HG03175 (cell line): ENCODE measurements around the gene FOXR1.
A peak's percentile ranks its signal among the peaks of the same experiment; 100 is the strongest.
"Not testable (repeated sequence)": the region's sequence is repeated elsewhere in the genome, so short reads cannot be mapped to it uniquely, and the experiment has no call there.

Experiments used
- ATAC-seq: cut with Tn5 transposase; IDR thresholded peaks from one replicate; pipeline ENCODE4 v1.9.1; 2021; ENCODE audit warnings: mild to moderate bottlenecking, moderate library complexity; ENCODE audit not compliant: unreplicated experiment

The FOXR1 gene

DNA sequence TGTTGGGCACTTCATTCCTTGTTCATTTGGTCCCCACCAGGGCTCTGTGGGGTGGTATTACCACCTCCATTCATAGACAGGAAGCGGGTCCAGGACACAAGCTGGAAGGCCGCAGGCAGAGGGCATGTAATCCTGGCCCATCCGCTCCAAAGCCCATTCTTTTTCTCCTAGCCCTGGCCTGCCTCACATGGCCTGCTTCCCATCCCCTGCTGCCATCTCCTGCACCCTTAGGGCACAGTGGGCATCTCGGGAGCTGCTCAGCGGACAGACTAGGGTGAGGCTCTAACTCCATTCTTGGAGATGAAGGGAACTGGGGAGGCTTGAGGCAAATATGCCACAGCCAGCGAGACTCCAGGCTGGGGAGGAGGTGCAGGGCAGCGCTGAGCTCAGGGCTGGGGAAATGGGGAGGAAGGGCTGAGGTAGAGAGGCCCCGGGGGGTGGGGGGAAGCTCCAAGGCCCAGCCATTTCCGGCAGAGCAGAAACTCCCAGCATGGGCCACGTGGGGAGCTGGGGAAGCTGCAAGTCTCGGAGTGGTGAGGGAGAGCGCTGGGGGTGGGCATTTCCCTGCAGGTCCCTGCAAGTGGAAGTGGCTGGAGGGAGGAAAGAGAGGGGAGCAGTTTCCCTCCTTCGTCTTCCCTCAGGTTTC is 31.5 kb upstream of the FOXR1 start:
- no peak for ATAC-seq

DNA sequence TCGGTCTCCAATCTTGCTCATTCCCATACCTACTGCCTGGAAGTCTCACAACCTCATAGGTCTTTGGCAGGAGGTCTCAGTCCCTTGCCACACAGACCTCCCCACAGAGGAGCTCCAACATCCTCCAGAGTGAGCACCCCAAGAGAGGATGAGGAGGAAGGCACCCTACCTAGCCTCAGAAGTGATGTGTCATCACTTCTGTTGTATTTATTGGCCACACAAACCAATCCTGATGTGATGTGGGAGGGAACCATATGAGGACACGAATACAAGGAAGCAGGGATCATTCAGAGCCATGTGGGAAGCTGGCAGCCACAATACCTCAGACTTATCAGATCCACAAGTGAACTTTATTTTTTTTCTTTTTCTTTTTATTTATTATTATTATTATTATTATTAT is 24.5 kb upstream of the FOXR1 start:
- no peak for ATAC-seq

DNA sequence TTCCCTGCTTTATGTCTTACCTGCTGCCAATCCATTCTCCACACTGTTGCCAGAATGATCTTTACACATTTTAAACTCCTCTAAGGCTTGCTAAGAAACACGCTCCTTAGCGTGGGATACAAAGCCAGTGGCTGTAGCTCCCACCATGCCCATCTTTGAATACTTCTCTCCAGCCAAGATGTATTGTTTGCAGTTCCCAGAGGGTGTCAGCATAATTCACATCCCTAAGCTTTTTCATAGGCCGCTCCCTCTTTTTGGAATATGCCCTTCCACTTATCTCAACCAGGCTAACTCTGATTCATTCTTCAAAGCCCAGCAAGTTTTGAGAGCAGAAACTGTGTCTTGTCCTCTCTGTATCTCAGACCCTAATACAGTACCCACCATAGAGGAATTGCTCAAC is 23.6 kb upstream of the FOXR1 start:
- no peak for ATAC-seq

DNA sequence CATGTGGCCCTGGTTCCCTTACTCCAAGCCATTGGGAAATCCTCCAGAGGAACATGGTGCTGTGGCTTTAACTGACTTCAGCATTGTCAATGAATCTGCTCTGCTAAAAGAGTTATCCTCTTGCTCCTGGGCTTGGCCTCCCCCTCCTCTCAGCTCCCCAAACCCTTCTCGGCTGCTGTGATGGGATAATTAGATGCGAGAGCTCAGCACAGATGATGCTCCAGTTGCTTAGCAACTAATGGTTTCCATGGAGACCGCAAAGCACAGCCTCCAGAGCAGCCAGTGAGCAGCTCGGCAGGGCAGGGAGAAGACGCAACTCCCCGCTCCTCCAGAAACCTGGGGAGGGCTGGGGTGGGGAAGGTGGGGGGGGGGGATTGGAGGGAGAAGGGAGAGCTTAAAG is 18.3 kb upstream of the FOXR1 start:
- ATAC-seq, result no peak

DNA sequence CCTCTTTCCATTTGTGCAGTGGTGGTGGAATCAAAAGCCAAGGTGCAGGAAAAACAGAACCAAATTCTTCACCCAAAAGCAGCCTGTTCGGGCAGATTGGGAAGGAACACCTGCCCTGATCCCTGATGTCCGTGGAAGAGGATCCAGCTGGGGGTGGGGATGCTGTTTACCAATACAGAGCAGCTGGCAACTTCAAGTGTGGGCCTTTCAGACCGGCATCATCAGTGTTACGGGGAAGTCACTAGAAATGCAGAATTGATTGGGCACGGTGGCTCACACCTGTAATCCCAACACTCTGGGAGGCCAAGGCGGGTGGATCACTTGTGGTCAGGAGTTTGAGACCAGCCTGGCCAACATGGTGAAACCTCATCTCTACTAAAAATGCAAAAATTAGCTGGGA is 17.6 kb upstream of the FOXR1 start:
- not testable (repeated sequence) for ATAC-seq

DNA sequence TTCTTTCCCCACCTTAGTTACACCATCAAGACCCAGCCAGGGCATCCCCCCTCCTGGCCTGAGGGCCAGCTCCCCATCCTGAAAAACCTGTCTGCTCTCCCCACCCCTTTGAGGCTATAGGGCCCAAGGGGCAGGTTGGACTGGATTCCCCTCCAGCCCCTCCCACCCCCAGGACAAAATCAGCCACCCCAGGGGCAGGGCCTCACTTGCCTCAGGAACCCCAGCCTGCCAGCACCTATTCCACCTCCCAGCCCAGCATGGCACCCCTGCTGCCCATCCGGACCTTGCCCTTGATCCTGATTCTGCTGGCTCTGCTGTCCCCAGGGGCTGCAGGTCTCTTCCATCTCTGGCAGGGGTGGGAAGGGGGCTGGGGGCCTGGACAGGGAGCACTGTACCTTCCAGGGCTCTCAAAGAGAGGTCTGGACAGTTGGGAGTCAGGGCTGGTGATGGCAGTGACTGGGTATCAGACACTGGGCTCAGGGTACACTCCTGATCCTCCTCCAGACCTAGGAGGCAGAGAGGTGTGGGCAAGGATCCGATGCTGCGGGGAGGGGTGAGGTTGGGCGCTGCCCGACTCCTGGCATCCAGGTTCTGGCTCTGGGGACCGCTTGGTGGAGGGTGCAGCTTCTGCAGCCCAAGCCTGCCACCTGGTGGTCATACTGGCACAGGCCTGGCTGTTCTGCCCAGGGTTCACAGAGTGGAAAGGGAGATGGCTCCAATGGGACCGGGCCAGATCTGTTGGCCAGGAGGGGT is 15.3 kb upstream of the FOXR1 start, which contains the start of gene UPK2:
Gene UPK2, plus strand, starts transcription at position 205 of the 753 bp plus-strand sequence. Its CDS starts 53 bp downstream, at position 258.
- peak; percentile 76 for ATAC-seq

DNA sequence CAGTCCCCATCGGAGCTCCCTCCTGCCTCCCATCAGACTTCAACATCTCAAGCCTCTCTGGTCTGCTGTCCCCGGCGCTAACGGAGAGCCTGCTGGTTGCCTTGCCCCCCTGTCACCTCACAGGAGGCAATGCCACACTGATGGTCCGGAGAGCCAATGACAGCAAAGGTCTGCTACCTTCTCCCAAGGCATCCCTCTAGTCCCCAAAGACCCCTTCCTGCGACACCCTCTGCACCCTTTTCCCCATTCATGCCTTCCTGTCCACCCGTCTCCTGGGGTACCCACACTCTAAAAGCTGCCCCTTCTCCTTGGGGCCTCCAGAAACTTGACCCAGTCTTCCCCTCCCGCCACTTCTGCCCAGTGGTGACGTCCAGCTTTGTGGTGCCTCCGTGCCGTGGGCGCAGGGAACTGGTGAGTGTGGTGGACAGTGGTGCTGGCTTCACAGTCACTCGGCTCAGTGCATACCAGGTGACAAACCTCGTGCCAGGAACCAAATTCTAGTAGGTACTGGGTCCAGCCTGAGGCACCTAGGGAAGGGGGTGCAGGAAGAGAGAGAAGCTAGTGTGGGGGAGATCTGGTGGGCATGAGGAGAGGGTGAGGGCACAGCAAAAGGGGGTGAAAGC is 14.6 kb upstream of the FOXR1 start:
- no peak for ATAC-seq

DNA sequence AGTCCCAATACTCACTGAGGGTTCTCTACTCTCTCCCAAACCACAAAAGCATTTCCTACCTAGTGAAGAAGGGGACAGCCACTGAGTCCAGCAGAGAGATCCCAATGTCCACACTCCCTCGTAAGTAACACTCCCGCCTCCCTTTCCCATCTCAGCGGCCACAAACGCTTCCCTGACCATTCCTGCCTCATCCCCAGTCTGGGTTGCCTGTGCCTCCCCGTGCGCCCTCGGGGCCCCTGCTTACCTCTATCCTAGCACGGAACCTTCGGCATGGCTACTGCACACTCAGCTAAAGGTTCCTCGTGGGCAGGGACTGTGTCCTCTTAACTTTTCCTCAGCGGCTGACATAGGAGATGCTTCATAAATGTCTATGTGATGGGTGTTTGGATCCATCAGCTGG is 14.0 kb upstream of the FOXR1 start:
- ATAC-seq, result no peak

DNA sequence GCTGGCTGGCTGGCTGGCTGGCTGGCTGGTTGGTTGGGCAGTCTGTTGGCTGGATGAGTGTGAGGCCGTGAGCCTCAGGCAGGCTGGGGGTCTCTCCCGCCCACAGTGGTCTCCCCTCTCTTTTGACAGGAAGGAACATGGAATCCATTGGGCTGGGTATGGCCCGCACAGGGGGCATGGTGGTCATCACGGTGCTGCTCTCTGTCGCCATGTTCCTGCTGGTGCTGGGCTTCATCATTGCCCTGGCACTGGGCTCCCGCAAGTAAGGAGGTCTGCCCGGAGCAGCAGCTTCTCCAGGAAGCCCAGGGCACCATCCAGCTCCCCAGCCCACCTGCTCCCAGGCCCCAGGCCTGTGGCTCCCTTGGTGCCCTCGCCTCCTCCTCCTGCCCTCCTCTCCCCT is 13.6 kb upstream of the FOXR1 start:
- no peak for ATAC-seq

DNA sequence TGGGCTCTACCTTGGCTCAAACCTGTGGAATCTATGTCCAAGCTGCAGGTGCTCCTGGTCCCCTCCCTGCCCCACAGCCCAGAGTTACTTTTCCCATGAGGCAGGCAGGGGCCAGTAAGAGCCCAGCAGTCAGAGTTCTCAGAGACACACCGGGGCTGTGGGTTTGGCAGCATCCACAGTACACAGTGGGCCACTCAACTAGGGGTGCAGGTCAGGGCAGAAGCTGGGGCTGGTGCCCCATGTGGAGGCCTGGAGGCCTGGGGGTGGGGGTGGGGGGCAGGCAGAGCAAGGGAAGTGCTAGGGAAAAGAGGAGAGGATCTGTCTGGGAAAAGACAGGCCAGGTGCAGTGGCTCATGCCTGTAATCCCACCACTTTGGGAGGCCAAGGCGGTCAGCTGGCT is 13.0 kb upstream of the FOXR1 start:
- no peak for ATAC-seq

DNA sequence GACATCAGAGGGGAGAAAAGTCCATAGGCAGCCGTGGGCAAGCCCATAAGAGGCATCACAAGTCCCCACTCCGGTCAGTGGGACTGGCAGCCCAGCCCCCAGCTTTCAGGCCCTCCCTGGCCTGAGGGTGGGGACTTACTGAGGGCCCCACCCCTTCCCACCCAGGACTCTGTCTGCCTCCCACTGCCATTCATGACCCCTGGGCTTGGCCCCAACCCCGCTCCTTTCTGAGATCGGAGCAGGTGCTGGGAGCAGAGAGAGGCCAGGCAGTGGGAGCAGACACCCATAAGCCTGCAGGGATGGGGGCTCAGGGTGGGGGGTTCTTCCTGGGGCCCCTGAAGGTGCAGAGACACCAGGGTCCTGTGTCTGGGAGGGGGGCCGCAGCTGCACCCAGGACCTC is 10.4 kb upstream of the FOXR1 start:
- no peak for ATAC-seq

DNA sequence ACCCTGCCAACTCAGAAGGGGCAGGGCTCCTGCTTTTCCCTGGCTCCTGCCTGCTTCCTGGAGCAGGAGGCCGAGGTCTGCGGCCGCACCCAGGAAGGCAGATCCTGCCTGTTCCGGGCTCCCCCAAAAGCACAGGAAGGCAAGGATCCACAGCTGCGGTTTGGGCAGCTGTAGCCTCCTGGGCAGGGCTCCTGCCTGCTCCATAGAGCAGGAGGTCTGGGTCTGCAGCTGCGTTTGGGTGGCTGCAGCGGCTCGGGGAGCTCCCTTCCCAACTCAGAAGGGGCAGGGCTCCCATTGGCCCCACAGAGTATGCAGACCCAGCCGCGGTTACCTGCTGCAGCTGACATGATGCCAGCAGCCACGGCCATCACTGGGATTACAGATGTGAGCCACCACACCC is 10.0 kb upstream of the FOXR1 start:
- no peak for ATAC-seq

DNA sequence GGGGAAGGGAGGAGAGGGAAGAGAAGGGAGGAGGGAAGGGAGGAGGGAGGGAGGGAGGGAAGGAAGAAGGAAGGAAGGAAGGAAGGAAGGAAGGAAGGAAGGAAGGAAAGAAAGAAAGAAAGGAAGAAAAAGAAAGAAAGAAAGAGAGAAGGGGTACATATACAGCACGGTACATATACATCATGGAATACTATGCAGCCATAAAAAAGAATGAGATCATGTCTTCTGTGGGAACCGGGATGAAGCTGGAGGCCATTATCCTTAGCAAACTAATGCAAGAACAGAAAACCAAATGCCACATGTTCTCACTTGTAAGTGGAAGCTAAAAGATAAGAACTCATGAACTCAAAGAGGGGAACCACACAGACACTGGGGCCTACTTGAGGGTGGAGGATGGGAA is 2.1 kb upstream of the FOXR1 start:
- ATAC-seq, result not testable (repeated sequence)

DNA sequence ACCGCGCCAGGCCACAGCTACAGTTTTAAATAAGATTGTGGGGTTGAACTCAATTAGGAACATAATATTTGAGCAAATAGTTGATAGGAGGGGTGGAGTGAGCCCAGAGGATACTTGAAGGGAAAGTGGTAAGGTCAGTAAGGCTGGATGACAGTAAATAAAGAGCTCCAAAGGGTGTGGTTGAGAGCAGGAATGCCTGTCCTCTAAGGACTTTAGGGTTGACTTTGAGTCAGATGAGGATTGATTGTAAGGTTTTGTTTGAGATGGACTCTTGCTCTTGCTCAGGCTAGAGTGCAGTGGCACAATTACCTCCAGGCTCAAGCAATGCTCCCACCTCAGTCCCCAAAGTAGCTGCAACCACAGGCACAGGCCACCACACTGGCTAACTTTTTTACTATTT is 2.4 kb downstream of the FOXR1 start:
- no peak for ATAC-seq

DNA sequence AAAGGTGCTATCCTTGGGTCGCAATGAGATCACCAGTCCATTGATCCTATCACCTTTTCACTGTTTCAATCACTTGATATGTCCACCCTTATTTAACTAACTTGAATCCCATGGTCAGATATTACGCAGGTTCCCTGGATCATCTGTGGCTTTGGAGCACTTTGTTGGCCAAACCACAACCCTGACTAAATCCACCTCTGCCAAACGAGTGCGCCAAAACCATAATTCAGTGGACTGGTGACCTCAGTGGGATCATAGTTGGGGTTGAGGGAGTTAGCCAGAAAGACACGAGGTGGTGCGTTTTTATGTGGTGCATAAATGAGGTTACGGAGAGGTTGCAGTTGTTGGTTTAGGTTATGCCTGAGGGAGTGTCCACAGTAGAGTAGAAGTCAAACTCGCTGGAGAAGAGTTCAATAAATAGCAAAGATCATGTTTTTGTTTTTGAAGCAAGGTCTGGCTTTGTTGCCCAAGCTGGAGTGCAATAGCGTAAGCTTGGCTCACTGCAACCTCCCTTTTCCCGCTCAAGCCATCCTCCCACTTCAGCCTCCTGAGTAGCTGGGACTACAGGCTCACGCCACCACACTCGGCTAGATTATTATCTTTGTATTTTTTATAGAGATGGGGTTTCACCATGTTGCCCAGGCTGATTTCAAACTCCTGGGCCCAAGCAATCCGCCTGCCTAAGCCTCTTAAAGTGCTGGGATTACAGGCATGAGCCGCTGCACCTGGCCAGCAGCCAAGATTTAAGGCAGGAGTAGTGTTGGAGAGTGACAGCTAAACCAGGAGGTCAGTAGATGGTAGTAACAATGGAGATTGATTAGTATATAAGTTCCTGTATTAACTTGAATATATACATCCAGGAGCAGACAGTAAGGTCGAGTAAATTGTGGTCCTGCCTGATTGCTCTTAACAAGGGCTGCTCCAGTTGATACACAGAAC is 4.5 kb downstream of the FOXR1 start:
- no peak for ATAC-seq

DNA sequence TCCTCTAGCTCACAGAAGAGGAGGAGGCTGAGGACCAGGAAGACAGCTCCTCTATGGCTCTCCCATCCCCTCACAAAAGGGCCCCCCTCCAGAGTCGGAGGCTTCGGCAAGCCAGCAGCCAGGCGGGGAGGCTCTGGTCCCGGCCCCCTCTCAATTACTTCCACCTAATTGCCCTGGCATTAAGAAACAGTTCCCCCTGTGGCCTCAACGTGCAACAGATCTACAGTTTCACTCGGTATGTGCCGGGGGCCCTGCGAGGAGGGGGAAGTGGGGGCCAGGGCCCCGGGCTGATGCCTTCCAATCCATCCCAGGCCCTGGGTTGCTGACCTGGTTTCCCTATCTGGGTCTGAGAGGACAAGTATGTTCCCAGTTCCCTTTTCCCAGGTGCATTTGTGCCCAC is 7.9 kb downstream of the FOXR1 start:
- no peak for ATAC-seq

DNA sequence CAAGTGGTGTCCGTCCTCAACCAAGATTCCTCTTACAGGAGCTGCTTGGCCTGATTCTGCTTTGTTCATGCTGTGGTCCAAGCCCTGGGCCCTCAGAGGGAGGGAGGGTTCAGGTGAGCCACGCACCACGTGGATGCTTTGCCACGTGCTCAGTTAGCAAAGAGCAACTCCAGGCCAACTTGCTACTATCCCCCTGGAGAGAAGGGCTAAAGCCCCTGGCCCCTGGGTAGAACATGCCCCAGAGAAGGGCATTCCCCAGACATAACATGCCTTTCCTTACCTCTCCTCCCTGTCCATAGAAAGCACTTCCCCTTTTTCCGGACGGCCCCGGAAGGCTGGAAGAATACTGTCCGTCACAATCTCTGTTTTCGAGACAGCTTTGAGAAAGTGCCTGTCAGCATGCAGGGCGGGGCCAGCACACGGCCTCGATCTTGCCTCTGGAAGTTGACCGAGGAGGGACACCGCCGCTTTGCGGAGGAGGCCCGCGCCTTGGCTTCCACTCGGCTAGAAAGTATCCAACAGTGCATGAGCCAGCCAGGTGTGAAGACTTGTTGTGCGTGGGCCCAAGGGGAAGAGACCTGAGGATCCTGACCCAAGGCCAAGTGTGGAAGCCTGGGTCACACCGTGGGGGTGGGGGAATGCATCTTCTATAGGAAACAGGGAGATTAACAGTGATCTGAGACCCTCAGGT is 8.8 kb downstream of the FOXR1 start:
- no peak for ATAC-seq

DNA sequence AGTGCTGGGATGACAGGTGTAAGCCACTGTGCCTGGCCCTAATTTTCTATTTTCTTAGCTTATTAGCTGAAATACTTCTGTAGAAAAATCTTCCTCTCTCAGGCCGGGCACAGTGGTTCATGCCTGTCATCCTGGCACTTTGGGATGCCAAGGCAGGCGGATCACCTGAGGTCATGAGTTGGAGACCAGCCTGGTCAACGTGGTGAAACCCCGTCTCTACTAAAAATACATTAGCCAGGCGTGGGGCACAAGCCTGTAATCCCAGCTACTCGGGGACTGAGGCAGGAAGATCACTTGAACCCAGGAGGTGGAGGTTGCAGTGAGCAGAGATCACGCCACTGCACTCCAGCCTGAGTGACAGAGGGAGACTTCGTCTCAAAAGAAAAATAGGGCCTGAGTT is 12.8 kb downstream of the FOXR1 start:
- ATAC-seq, result not testable (repeated sequence)

DNA sequence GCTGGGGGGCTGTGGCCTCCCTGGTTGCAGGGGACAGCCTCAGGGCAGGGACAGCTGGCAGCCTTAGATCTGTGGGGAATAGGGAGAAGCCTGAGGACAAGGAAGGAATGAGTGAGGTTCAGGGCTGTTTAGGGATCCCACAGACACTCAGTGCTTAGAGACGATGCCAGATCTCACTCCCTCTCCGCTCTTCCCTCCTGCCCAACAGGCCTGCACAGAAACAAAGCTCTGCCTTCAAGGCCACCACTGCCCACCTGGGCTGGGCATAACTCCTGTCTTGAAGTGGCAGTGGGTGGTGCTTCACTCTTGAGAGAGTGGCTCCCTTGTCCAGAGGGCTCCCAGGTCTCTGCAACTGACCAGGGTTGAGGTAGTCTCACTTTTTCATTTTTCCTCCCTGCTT is 13.3 kb downstream of the FOXR1 start:
- no peak for ATAC-seq

DNA sequence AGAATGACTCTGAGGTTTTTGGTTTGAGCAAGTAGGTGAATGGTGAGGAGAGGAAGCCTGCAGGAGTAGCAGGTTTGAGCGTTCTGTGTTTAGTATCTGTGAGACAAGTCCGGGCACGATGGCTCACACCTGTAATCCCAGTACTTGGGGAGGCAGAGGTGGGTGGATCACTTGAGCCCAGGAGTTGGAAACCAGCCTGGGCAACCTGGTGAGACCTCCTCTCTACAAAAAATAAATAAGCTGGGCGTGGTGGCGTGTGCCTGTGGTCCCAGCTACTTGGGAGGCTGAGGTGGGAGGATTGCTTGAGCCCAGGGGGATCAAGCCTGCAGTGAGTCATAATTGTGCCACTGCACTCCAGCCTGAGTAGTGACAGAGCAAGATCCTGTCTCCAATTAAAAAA is 16.7 kb downstream of the FOXR1 start:
- ATAC-seq, result no peak
